Mucosa of stomach (tissue), 1 donor: ENCODE measurements around the gene FBN1.

Experiments
- H3K27me3 ChIP-seq: one replicate; pipeline ENCODE4 v1.7.0; 2013; ENCODE audit warnings: mild to moderate bottlenecking, low read length; ENCODE audit not compliant: control insufficient read depth, insufficient read depth
- H3K36me3 ChIP-seq: one replicate; pipeline ENCODE4 v1.7.0; 2013; ENCODE audit warnings: low read length; ENCODE audit not compliant: control insufficient read depth, insufficient read depth
- H3K4me1 ChIP-seq: one replicate; pipeline ENCODE4 v1.7.0; 2013; ENCODE audit warnings: mild to moderate bottlenecking, low read length; ENCODE audit not compliant: control insufficient read depth, insufficient read depth
- H3K4me3 ChIP-seq: one replicate; pipeline ENCODE4 v1.7.0; 2013; ENCODE audit warnings: low read length
- H3K9ac ChIP-seq: one replicate; pipeline ENCODE4 v1.7.0; 2013; ENCODE audit warnings: mild to moderate bottlenecking, low read length, moderate library complexity
- H3K9me3 ChIP-seq: one replicate; pipeline ENCODE4 v1.7.0; 2013; ENCODE audit warnings: mild to moderate bottlenecking, low read length, moderate library complexity; ENCODE audit not compliant: control insufficient read depth
- donor health status: Pancreatic carcinoma.

Gene FBN1

DNA sequence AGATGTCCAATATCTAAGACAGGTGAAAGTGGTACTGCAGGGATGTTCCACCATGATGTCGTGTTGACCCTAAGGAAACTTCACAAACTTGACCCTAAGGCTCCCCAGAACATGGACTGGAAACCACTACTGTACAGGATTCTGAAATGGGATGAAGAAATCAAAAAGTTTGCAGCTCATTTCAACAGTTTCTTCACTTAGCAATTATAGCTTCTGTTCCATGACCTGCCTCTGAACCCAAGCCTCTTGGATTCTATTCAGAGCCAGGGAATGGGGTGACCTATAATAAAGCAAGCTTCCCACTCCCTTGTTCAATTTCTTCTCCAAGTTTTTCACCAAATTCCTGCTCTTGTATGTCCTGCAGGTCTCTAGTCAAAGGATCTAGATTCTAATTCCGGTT is 273.5 kb downstream of the FBN1 start:
- Histone ChIP-seq H3K9ac (no peak overlapping the region), H3K4me1 (no peaks in the 10 kb centered on the region), H3K36me3 (no peaks in the 10 kb centered on the region), H3K9me3 (no peaks in the 10 kb centered on the region), H3K27me3 (no peaks in the 10 kb centered on the region), H3K4me3 (no peak overlapping the region)

DNA sequence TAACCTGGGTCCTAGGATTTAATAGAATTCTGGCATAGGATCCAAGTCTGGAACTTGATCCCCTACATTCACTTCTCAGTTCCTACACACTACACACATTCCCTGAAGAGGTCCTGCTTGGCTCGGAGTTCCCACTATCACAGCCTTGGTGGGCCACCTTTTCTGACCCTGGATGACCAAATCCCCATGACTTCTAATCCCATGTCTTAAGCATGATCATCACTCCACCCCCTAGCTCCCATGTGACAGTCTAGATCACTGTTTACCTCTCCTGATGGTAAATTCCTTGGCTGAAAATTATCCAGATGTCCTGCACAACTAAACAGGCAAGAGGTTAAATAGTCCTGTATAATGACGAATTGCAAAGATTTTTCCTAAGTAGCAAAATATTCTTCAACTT is 274.0 kb downstream of the FBN1 start:
- Histone ChIP-seq H3K9me3 (no peaks in the 10 kb centered on the region), H3K27me3 (no peaks in the 10 kb centered on the region), H3K4me3 (no peak overlapping the region), H3K4me1 (no peaks in the 10 kb centered on the region), H3K36me3 (no peaks in the 10 kb centered on the region), H3K9ac (no peak overlapping the region)

DNA sequence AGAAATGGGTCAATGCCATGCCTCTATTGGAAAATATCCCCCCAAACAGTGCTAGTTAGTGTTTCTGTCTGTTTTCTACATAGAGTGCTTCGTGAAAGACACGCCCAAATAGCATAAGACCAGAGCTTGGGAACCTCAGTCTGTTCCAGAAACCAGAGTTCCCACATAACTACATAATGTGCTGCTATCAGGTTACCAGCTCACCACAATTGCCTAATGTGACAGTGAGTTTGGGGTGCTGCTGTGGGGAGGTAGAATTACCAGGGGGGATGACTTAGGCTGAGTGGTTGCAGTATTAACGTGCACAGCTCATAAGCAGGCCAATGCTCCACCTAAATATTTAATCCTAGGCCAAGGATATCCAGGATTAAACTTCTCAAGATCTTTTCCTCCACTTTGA is 275.0 kb downstream of the FBN1 start:
- Histone ChIP-seq H3K27me3 (no peaks in the 10 kb centered on the region), H3K9ac (no peak overlapping the region), H3K4me1 (no peaks in the 10 kb centered on the region), H3K4me3 (no peak overlapping the region), H3K9me3 (no peaks in the 10 kb centered on the region), H3K36me3 (no peaks in the 10 kb centered on the region)

DNA sequence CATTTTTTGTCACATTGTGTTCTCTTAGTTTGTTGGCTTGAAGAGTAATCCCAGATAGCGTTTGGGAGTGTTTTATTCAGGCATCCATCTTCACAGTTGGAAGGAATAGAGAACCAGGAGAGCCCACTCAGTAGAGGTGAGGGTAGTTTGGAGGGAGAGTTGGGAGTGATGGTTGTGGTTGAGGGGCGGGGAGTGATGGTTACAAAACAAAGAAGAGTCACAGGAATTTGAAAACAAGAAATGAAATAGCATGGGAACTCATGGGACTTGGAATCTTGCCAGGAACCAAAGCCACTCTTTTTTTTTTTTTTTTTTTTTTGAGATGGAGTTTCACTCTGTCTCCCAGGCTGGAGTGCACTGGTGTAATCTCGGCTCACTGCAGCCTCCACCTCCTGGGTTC is 278.0 kb downstream of the FBN1 start:
- Histone ChIP-seq H3K36me3 (no peaks in the 10 kb centered on the region), H3K9me3 (no peaks in the 10 kb centered on the region), H3K27me3 (no peaks in the 10 kb centered on the region), H3K4me1 (no peaks in the 10 kb centered on the region), H3K4me3 (no peak overlapping the region), H3K9ac (no peak overlapping the region)

DNA sequence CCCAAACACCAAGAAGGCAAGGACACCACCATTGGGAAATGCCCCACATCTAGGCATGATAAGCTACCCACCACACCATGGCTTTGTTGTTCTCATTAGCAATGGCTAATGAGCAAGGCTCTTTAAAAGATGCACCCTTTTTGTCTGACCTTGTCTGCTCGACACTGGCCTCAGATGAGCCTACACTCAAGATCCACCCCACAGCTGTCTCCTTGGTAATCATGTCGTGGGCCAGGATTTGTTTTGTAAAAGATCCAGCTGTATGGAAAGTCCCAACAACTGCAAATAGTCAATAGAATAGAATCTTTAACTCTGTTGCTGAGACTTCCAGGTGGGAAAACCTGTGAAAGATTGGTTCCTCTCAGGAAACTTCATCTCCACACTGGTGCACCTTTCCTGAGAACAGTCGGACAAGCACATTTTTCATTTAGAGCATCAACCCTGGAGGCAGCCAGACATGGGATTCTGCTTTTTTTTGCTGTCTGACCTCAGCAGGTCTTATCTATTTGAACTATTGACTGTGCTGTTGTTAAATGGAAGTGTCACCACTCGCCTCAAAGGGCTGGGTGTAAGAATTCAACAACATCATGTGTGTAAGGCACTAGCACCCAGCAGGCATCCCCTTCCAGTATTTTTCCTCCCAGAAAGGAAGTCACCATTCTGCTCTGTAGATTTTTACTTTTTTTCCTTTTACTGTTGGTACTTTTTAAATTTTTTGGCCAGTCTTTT is 278.8 kb downstream of the FBN1 start:
- no peaks in the 10 kb centered on the region for H3K36me3 ChIP-seq
- no peaks in the 10 kb centered on the region for H3K4me1 ChIP-seq
- H3K9me3 ChIP-seq = no peaks in the 10 kb centered on the region
- H3K4me3 ChIP-seq = no peak overlapping the region
- H3K27me3 ChIP-seq = no peaks in the 10 kb centered on the region
- no peak overlapping the region for H3K9ac ChIP-seq

DNA sequence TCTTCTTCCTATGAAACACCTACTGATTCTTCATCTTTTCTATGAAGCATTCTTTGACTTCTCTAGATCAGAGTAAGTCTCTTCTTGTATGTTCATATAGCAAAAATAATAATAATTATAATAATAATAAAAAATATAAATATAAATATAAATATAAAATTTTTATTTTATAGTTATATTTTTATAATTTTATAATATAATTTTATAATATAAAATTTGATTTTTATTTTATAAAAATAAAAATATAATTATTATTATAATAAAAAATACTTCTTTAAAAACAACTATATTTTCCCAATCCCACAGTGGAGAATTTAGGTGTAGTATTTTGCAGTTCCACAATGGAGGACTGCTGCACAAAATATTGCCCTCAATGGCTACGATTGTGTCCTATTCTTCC is 279.9 kb downstream of the FBN1 start:
- Histone ChIP-seq H3K4me1 (no peaks in the 10 kb centered on the region), H3K27me3 (no peaks in the 10 kb centered on the region), H3K9ac (no peak overlapping the region), H3K36me3 (no peaks in the 10 kb centered on the region), H3K4me3 (no peak overlapping the region), H3K9me3 (no peaks in the 10 kb centered on the region)

DNA sequence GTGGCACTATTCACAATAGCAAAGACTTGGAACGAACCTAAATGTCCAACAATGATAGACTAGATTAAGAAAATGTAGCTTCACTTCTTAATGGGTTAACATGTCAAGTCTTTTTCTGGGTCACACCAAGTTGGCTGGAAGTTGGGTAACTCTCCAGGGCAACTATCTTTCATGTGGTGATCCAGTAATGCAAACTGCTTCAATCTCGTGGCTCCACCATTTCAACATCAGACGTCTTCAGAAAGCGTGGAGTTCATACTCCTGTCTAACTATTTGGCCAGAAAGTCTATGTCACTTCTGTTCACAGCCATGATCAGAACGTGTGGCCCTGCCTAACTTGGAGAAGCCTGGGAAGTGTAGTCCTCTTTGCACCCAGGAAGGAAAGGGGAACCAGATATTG is 282.0 kb downstream of the FBN1 start:
- Histone ChIP-seq H3K27me3 (no peaks in the 10 kb centered on the region), H3K9me3 (no peaks in the 10 kb centered on the region), H3K9ac (no peak overlapping the region), H3K4me1 (no peaks in the 10 kb centered on the region), H3K36me3 (no peaks in the 10 kb centered on the region), H3K4me3 (no peak overlapping the region)

DNA sequence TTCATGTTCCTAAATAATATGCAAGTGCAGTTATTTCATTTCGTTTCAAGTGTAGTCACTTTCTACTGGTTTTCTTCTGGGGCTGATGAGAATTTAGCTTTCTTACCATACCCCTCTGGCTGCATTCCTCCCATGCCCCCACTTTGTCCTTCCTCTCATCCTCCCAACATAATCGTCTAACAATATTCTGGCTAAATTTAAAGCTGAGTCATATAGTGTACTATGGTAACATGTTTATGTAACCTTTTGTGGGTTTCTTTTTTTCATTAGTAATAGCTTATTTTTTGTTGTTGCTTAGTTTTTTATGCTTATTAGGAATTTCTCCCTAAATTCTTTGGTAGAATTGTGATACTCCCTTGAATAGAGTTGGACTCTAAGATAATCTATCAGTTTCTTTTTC is 283.8 kb downstream of the FBN1 start:
- Histone ChIP-seq H3K4me1 (no peaks in the 10 kb centered on the region), H3K4me3 (no peak overlapping the region), H3K9me3 (no peaks in the 10 kb centered on the region), H3K36me3 (no peaks in the 10 kb centered on the region), H3K27me3 (no peaks in the 10 kb centered on the region), H3K9ac (no peak overlapping the region)

DNA sequence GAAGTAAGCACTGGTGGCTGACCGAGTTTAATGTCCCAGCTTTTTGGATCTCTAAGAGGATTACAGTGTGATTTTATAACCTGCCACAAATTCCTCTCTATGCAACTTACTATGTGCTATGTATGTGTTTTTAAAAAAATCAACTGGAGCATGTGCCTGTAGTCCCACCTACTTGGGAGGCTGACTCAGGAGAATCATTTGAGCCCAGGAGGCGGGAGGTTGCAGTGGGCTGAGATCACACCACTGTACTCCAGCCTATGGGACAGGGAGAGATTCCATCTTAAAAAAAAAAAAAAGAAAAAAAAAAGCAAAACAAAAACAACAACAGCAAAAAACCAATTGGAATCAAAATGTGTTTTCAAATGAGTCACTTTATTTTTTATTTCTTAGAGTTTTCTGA is 284.7 kb downstream of the FBN1 start:
- Histone ChIP-seq H3K9ac (no peak overlapping the region), H3K36me3 (no peaks in the 10 kb centered on the region), H3K27me3 (no peaks in the 10 kb centered on the region), H3K4me1 (no peaks in the 10 kb centered on the region), H3K9me3 (no peaks in the 10 kb centered on the region), H3K4me3 (no peak overlapping the region)
